ENCODE results near the gene SH3GL3. TPM values are rescaled to one million over a fixed set of nuclear protein-coding genes. Genes with fewer than 3 reads are reported as not detected.

Gene SH3GL3
- total RNA-seq, 4 donors from 2014 or later: not detected

- no peaks in the 10 kb centered on the region for H3K27me3 ChIP-seq
- H3K36me3 ChIP-seq: no peaks in the 10 kb centered on the region
- no peaks in the 10 kb centered on the region for H3K9me3 ChIP-seq
- no peak overlapping the region for H3K27ac ChIP-seq
- no peak overlapping the region for H3K4me3 ChIP-seq
- DNase-seq: no peak
- no peaks in the 10 kb centered on the region for H3K4me1 ChIP-seq
- no peak for TF ChIP-seq CTCF (IDR thresholded peaks at IDR 0.05)
- TF ChIP-seq POLR2A (IDR thresholded peaks at IDR 0.05): no peak
These were observed 139.9 kb downstream of the SH3GL3 start for GRCh38 chr15:83587091-83587490.

DNA sequence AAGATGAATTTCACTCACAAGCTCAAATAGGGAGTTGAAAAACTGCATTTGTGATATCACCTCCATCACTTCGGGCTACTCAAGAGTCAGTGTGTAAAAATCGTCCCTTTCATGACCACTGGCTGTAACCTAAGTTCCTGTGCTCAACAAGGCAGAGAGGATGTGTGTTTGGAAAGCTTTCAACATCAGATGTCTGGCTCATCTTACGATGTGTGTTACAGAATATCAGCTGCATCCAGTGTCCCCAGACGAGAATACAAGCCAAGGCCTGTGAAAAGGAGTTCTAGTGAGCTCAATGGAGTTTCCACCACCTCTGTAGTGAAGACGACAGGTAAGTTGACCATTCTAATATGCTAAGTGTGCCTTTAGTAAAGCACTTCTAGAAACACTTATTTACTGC is 141.3 kb downstream of the SH3GL3 start:
- no peak overlapping the region for H3K4me3 ChIP-seq
- H3K27me3 ChIP-seq: no peaks in the 10 kb centered on the region
- H3K4me1 ChIP-seq: no peaks in the 10 kb centered on the region
- no peak for DNase-seq
- H3K27ac ChIP-seq: no peak overlapping the region
- H3K9me3 ChIP-seq: no peaks in the 10 kb centered on the region
- no peaks in the 10 kb centered on the region for H3K36me3 ChIP-seq
- TF ChIP-seq POLR2A (IDR thresholded peaks at IDR 0.05) (no peak), CTCF (IDR thresholded peaks at IDR 0.05) (no peak)

GRCh38 chr15:83592370-83593040 is 145.4 kb downstream of the SH3GL3 start:
- no peaks in the 10 kb centered on the region for H3K9me3 ChIP-seq
- H3K36me3 ChIP-seq: no peaks in the 10 kb centered on the region
- DNase-seq: no peak
- TF ChIP-seq POLR2A (IDR thresholded peaks at IDR 0.05): no peak
- no peak for TF ChIP-seq CTCF (IDR thresholded peaks at IDR 0.05)
- no peak overlapping the region for H3K4me3 ChIP-seq
- H3K4me1 ChIP-seq: no peaks in the 10 kb centered on the region
- H3K27me3 ChIP-seq: no peaks in the 10 kb centered on the region
- no peak overlapping the region for H3K27ac ChIP-seq

- Histone ChIP-seq H3K4me1 (no peaks in the 10 kb centered on the region), H3K36me3 (no peaks in the 10 kb centered on the region), H3K27ac (no peak overlapping the region), H3K9me3 (no peaks in the 10 kb centered on the region), H3K27me3 (no peaks in the 10 kb centered on the region), H3K4me3 (no peak overlapping the region)
- TF ChIP-seq POLR2A (IDR thresholded peaks at IDR 0.05): no peak
- TF ChIP-seq CTCF (IDR thresholded peaks at IDR 0.05): no peak
- no peak for DNase-seq
These were observed 148.1 kb downstream of the SH3GL3 start for GRCh38 chr15:83595191-83595590.

GRCh38 chr15:83598031-83598430 is 150.9 kb downstream of the SH3GL3 start:
- Histone ChIP-seq H3K4me1 (no peaks in the 10 kb centered on the region), H3K36me3 (no peaks in the 10 kb centered on the region), H3K4me3 (no peak overlapping the region), H3K27me3 (no peaks in the 10 kb centered on the region), H3K27ac (no peak overlapping the region), H3K9me3 (no peaks in the 10 kb centered on the region)
- TF ChIP-seq CTCF (IDR thresholded peaks at IDR 0.05) (no peak), POLR2A (IDR thresholded peaks at IDR 0.05) (no peak)
- DNase-seq: no peak

GRCh38 chr15:83602021-83602420 is 154.9 kb downstream of the SH3GL3 start:
- H3K27ac ChIP-seq: no peak overlapping the region
- no peak overlapping the region for H3K4me3 ChIP-seq
- no peak for DNase-seq
- TF ChIP-seq CTCF (IDR thresholded peaks at IDR 0.05) (no peak), POLR2A (IDR thresholded peaks at IDR 0.05) (no peak)
- no peaks in the 10 kb centered on the region for H3K9me3 ChIP-seq
- H3K36me3 ChIP-seq: no peaks in the 10 kb centered on the region
- no peaks in the 10 kb centered on the region for H3K4me1 ChIP-seq
- no peaks in the 10 kb centered on the region for H3K27me3 ChIP-seq

Measured in Peyer's patch (tissue), 4 donors.